Kidney (tissue), 14 donors: ENCODE data around the gene STKLD1. TPM values are rescaled to one million over a fixed set of nuclear protein-coding genes. Genes with fewer than 3 reads are reported as not detected.
A peak's percentile ranks its signal among the peaks of the same experiment; 100 is the strongest.

Experiments used
- DNase-seq, 5 donors: peaks; one replicate each; pipeline ENCODE4 v3.0.0-alpha.2; 2013 to 2020
- FAIRE-seq: peaks from 2 replicates; lab custom pipeline; 2012; peaks lifted over from hg19 to GRCh38; lab: Jason Lieb, UNC
- H3K27ac ChIP-seq, 2 donors: one replicate each; pipeline ENCODE4 v1.7.0; 2013; ENCODE audit warnings: low read depth in 2 of 2, low read length in 2 of 2, inconsistent platforms in 1 of 2
- H3K27me3 ChIP-seq: one replicate; pipeline ENCODE4 v1.7.1; 2013; ENCODE audit warnings: low read length, inconsistent platforms; ENCODE audit not compliant: control insufficient read depth, insufficient read depth
- H3K36me3 ChIP-seq, 3 donors: one replicate each; pipeline versions ENCODE4 v1.7.0 to v1.7.1; 2013; ENCODE audit warnings: low read length in 3 of 3, control low read depth in 1 of 3, inconsistent platforms in 1 of 3; ENCODE audit not compliant: insufficient read depth in 3 of 3, control insufficient read depth in 2 of 3
- H3K4me1 ChIP-seq, 3 donors: one replicate each; pipeline versions ENCODE4 v1.7.0 to v1.7.1; 2013; ENCODE audit warnings: low read length in 3 of 3, inconsistent platforms in 1 of 3, low read depth in 1 of 3; ENCODE audit not compliant: control insufficient read depth in 2 of 3, insufficient read depth in 2 of 3
- H3K4me3 ChIP-seq, 3 donors: one replicate each; pipeline versions ENCODE4 v1.7.0 to v1.8.1; 2013; ENCODE audit warnings: low read length in 3 of 3, control low read depth in 1 of 3, inconsistent platforms in 1 of 3
- H3K9ac ChIP-seq, 3 donors: one replicate each; pipeline versions ENCODE4 v1.7.0 to v1.7.1; 2013; ENCODE audit warnings: low read length in 3 of 3, control low read depth in 1 of 3, inconsistent platforms in 1 of 3
- H3K9me3 ChIP-seq, 3 donors: one replicate each; pipeline versions ENCODE4 v1.7.0 to v1.7.1; 2013; ENCODE audit warnings: low read length in 3 of 3, control low read depth in 1 of 3, inconsistent platforms in 1 of 3; ENCODE audit not compliant: control insufficient read depth in 2 of 3, insufficient read depth in 1 of 3
- CTCF ChIP-seq: IDR thresholded peaks from 3 replicates; pipeline ENCODE4 v1.5.1; 2012; ENCODE audit warnings: mild to moderate bottlenecking, moderate library complexity, borderline replicate concordance; ENCODE audit not compliant: insufficient read depth; ENCODE audit errors: extremely low read depth
- intact Hi-C: fragments of 100-400 bp; cut with DNase I; formaldehyde crosslinking; loops from one replicate; pipeline ENCODE4 v1.11.1; 2022
- polyA plus RNA-seq: library from polyadenylated mRNA; stranded (reverse); fragments of 350-450 nt; fragmentation: Illumina TruSeq; extraction: RNeasy Lipid Tissue Mini Kit (QIAGEN cat#74804); gene quantifications from one replicate; pipeline ENCODE4 v1.2.3, GENCODE V29; 2014; ENCODE audit warnings: low read depth, low replicate concordance; ENCODE audit not compliant: insufficient read depth
- total RNA-seq: library from RNA; stranded (reverse); fragmentation: NEBNext Ultra II Directional; extraction: Animal tissue kit (Norgen Biotek cat#: 25700); gene quantifications from one replicate; pipeline ENCODE4 v1.2.1, GENCODE V29; 2021
- donor health status: control.
- donor health status: control.
- donor health status: control.
- donor health status: control.
- donor health status: control.
- donor health status: DM: yes; HTN: yes; CAD: no.
- donor health status: Normal renal cell carcinoma (clear cell type).

The STKLD1 gene
- total and polyA plus RNA-seq, 2 donors from 2014 or later: 1.9 to 4.0 TPM

DNA sequence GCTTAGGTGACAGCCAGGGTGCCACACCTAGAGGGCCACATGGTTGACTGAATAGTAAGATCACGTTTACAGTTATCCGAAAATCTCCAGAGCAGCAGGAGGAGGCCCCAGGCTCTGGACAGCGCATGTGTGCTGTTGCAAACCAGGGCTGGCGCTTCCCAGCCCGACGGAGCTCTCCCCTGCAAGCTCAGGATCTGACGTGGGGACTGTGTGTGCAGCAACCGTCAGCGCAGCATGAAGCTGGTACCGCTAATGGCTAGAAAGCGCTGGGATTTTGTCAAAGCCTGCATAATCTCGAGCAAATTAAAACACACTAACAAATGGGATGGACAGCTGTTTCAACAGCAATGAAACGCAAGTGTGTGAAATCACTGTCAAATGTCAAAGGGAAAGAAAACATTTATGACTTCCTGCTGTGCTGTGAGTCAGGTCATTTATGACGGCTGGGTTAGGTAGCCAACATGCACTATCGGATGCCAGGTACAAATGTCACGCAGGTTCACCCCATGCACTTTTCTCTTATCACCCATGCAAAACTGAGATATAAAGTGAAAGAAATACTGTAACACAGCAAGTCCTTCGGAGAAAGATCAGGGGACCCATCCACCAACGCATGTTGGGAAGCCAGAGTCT lies 7.8 kb upstream of the STKLD1 start:
- TF ChIP-seq CTCF: no peak
- Histone ChIP-seq H3K4me3 (peak overlapping the region in 2 of 3 donors; percentile 1 to 9), H3K4me1 (peaks cover 3 to 74% (median 53%) of the 10 kb centered on the region in 3 donors), H3K27ac (peak overlapping the region; percentile 13 to 55), H3K36me3 (peaks cover 6 to 38% (median 25%) of the 10 kb centered on the region in 3 donors), H3K9ac (peak overlapping the region in 1 of 3 donors; percentile 10), H3K9me3 (no peaks in the 10 kb centered on the region), H3K27me3 (no peaks in the 10 kb centered on the region)
- FAIRE-seq: no peak
- intact Hi-C loops: no loop called here
- DNase-seq: peak in 1 of 5 donors; percentile 35

DNA sequence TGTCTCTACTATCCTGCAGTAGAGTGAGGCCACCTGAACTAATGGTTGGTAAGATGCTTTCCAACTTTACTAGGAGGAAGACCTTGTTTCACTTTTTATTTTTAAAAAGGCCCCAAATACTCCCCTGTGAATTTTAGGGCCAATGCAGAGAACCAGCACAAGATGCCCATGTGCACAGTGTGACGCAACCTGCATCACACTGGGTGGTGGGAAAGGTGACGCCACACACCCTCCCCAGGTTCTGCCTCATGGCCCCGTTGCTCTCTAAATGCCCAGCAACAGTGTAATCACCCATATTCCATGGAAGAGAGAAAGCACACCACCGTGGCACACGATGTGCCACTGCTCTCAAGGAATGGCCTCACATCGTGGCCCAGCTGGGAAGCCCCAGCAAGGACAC lies 6.7 kb upstream of the STKLD1 start:
- TF ChIP-seq CTCF: no peak
- Histone ChIP-seq H3K9ac (no peak overlapping the region), H3K36me3 (peaks cover 4 to 36% (median 20%) of the 10 kb centered on the region in 3 donors), H3K27ac (no peak overlapping the region), H3K27me3 (no peaks in the 10 kb centered on the region), H3K9me3 (no peaks in the 10 kb centered on the region), H3K4me1 (peaks cover 3 to 68% (median 53%) of the 10 kb centered on the region in 3 donors), H3K4me3 (no peak overlapping the region)
- intact Hi-C loops: no loop called here
- DNase-seq (no peak), FAIRE-seq (no peak)

DNA sequence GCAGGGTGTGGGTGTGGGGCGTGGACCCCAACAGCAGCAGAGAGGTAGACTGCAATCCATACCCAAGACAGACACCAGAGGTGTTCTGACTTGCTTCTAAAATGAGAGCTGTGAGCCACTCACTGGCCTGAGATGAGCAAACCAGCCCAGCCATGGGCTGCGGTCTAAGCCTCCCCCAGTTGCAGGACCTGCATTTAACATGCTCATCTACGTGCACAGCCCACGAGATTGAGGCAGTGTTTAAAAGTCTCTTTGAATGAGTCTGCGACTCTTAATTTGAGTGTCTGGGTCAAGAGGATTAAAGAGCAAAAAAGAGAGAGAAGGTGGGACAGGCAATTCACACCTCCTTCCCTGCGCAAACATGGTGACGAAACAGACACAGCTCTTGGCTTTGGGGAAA lies 6.2 kb upstream of the STKLD1 start:
- Histone ChIP-seq H3K9me3 (no peaks in the 10 kb centered on the region), H3K9ac (no peak overlapping the region), H3K27me3 (no peaks in the 10 kb centered on the region), H3K27ac (no peak overlapping the region), H3K4me3 (no peak overlapping the region), H3K4me1 (peaks cover 2 to 65% (median 50%) of the 10 kb centered on the region in 3 donors), H3K36me3 (peaks cover 4 to 34% (median 20%) of the 10 kb centered on the region in 3 donors)
- FAIRE-seq: no peak
- no peak for DNase-seq
- no peak for TF ChIP-seq CTCF
- intact Hi-C loops: no loop called here

GRCh38 chr9:133370685-133371084 lies 5.5 kb upstream of the STKLD1 start:
- H3K27ac ChIP-seq: no peak overlapping the region
- no peaks in the 10 kb centered on the region for H3K27me3 ChIP-seq
- intact Hi-C loops: no loop called here
- H3K9me3 ChIP-seq: no peaks in the 10 kb centered on the region
- H3K36me3 ChIP-seq: peaks cover 2 to 27% (median 18%) of the 10 kb centered on the region in 3 donors
- FAIRE-seq: no peak
- no peak for DNase-seq
- no peak for TF ChIP-seq CTCF
- peaks cover 0 to 61% (median 43%) of the 10 kb centered on the region in 3 donors for H3K4me1 ChIP-seq
- peak overlapping the region in 1 of 3 donors; percentile 41 for H3K9ac ChIP-seq
- H3K4me3 ChIP-seq: no peak overlapping the region
